HS-27A (cell line): ENCODE results near the gene WDR38.

Experiments used
- DNase-seq: peaks from one replicate; pipeline ENCODE4 v3.0.0-alpha.2; 2012; ENCODE audit warnings: low read depth, missing footprints

Gene WDR38

GRCh38 chr9:124857533-124858162, 4.4 kb downstream of the WDR38 start:
- DNase-seq, result no peak

GRCh38 chr9:124858330-124859046, 5.2 kb downstream of the WDR38 start:
- DNase-seq, result no peak

GRCh38 chr9:124859803-124860581, 6.7 kb downstream of the WDR38 start:
- DNase-seq, result no peak

- no peak for DNase-seq
These were observed 7.5 kb downstream of the WDR38 start for GRCh38 chr9:124860582-124861341.

- peak; percentile 77 for DNase-seq
These were observed 8.3 kb downstream of the WDR38 start, which contains the start of the genes ARPC5L and RPL35 for GRCh38 chr9:124861342-124862229. ARPC5L (plus strand) TSS chr9:124862130; CDS start chr9:124869291, 7,161 bp downstream. RPL35 (minus strand) TSS chr9:124861957; CDS start chr9:124861912, 45 bp downstream.

- DNase-seq, result no peak
These were observed 10.2 kb downstream of the WDR38 start for GRCh38 chr9:124863371-124863871.

GRCh38 chr9:124868511-124869465, 15.5 kb downstream of the WDR38 start:
- DNase-seq, result no peak

GRCh38 chr9:124869466-124869985, 16.3 kb downstream of the WDR38 start:
- DNase-seq, result no peak

- DNase-seq, result no peak
These were observed 16.8 kb downstream of the WDR38 start for GRCh38 chr9:124869986-124870560.

GRCh38 chr9:124870723-124871122, 17.5 kb downstream of the WDR38 start:
- no peak for DNase-seq

- DNase-seq, result no peak
These were observed 17.9 kb downstream of the WDR38 start for GRCh38 chr9:124871156-124871561.

- DNase-seq, result no peak
These were observed 20.4 kb downstream of the WDR38 start for GRCh38 chr9:124873664-124874063.

GRCh38 chr9:124875501-124875900, 22.2 kb downstream of the WDR38 start:
- DNase-seq, result no peak

- DNase-seq, result no peak
These were observed 23.9 kb downstream of the WDR38 start for GRCh38 chr9:124877021-124877782.

- DNase-seq, result no peak
These were observed 24.8 kb downstream of the WDR38 start for GRCh38 chr9:124878021-124878420.

GRCh38 chr9:124878518-124878917, 25.3 kb downstream of the WDR38 start:
- no peak for DNase-seq

GRCh38 chr9:124879226-124879625, 26.0 kb downstream of the WDR38 start:
- DNase-seq, result no peak

- DNase-seq, result no peak
These were observed 27.2 kb downstream of the WDR38 start for GRCh38 chr9:124880501-124880900.
